GM12878 (cell line): ENCODE measurements around the gene METTL8. TPM values are rescaled to one million over a fixed set of nuclear protein-coding genes. Genes with fewer than 3 reads are reported as not detected.

Experiments used
- BCL3 ChIP-seq: IDR thresholded peaks from 2 replicates; pipeline ENCODE4 v1.6.1; 2011; ENCODE audit warnings: borderline replicate concordance, low read depth, mild to moderate bottlenecking, moderate library complexity, low read length; ENCODE audit not compliant: insufficient read depth, poor library complexity, severe bottlenecking
- CEBPB ChIP-seq, 2 experiments: fragments of 150-350 bp in 1 of 2; IDR thresholded peaks; 2 replicates each; pipeline ENCODE4 v1.6.1; 2012 to 2014; ENCODE audit warnings: low read depth in 2 of 2, low read length in 2 of 2, borderline replicate concordance in 1 of 2, inconsistent platforms in 1 of 2
- CEBPZ ChIP-seq: fragments of 150-350 bp; IDR thresholded peaks from 2 replicates; pipeline ENCODE4 v1.6.1; 2016; ENCODE audit warnings: low read depth, low read length
- GABPA ChIP-seq: IDR thresholded peaks from 2 replicates; pipeline ENCODE4 v1.6.1; 2014; ENCODE audit warnings: antibody characterized with exemption, low read depth, mild to moderate bottlenecking, inconsistent platforms
- HCFC1 ChIP-seq: fragments of 150-350 bp; IDR thresholded peaks from 2 replicates; pipeline ENCODE4 v1.6.1; 2014; ENCODE audit warnings: low read length
- MYB ChIP-seq: fragments of 150-350 bp; IDR thresholded peaks from 2 replicates; pipeline ENCODE4 v1.6.1; 2014; ENCODE audit warnings: mild to moderate bottlenecking, low read depth, low read length, borderline replicate concordance
- NFYA ChIP-seq: IDR thresholded peaks from 2 replicates; pipeline ENCODE4 v1.6.1; 2011; ENCODE audit warnings: low read depth, mild to moderate bottlenecking, low read length, improper control_type of control experiment, borderline replicate concordance
- NFYB ChIP-seq: IDR thresholded peaks from 2 replicates; pipeline ENCODE4 v1.6.1; 2011; ENCODE audit warnings: low read depth, mild to moderate bottlenecking, low read length, improper control_type of control experiment, moderate library complexity; ENCODE audit not compliant: insufficient read depth
- PBX3 ChIP-seq: IDR thresholded peaks from 2 replicates; pipeline ENCODE4 v1.6.1; 2011; ENCODE audit warnings: mild to moderate bottlenecking, low read depth, low read length, moderate library complexity; ENCODE audit not compliant: insufficient replicate concordance
- SIX5 ChIP-seq: IDR thresholded peaks from 2 replicates; pipeline ENCODE4 v1.6.1; 2011; ENCODE audit warnings: mild to moderate bottlenecking, low read depth, low read length, moderate library complexity; ENCODE audit not compliant: severe bottlenecking
- SMC3 ChIP-seq: IDR thresholded peaks from 2 replicates; pipeline ENCODE4 v1.6.1; 2011; ENCODE audit warnings: low read length, improper control_type of control experiment, borderline replicate concordance
- SUPT20H ChIP-seq: IDR thresholded peaks from 2 replicates; pipeline ENCODE4 v1.6.1; 2011; ENCODE audit warnings: low read depth, mild to moderate bottlenecking, low read length, moderate library complexity, borderline replicate concordance; ENCODE audit not compliant: control insufficient read depth
- USF1 ChIP-seq: IDR thresholded peaks from 2 replicates; pipeline ENCODE4 v1.6.1; 2011; ENCODE audit warnings: borderline replicate concordance, low read depth, mild to moderate bottlenecking, moderate library complexity, mixed read lengths, low read length; ENCODE audit not compliant: insufficient read depth; ENCODE audit errors: extremely low read length
- ZBTB40 ChIP-seq: fragments of 450-650 bp; IDR thresholded peaks from 2 replicates; pipeline ENCODE4 v1.6.1; 2016; ENCODE audit warnings: mild to moderate bottlenecking, moderate library complexity, borderline replicate concordance
- ZNF207 ChIP-seq: fragments of 450-650 bp; IDR thresholded peaks from 2 replicates; pipeline ENCODE4 v1.6.1; 2014; ENCODE audit warnings: antibody characterized with exemption, mild to moderate bottlenecking, borderline replicate concordance
- ZSCAN29 ChIP-seq: fragments of 450-650 bp; IDR thresholded peaks from 2 replicates; pipeline ENCODE4 v1.6.1; 2017; ENCODE audit warnings: mild to moderate bottlenecking, moderate library complexity
- polyA plus RNA-seq, 11 experiments: library from polyadenylated mRNA; depleted of rRNA in 4 of 11; unstranded in 6 of 11; stranded (reverse) in 5 of 11; fragments of >200 nt; fragmentation: Nextera tagmentation in 4 of 11; fragmentation: Illumina TruSeq in 1 of 11; extraction: Ambion mirVana in 4 of 11; extraction: Trizol in 1 of 11; gene quantifications; 1 replicate in 1 of 11; 2 replicates in 10 of 11; pipeline versions ENCODE4 v1.2.1 to v1.2.3, GENCODE V29; 2011 to 2016; ENCODE audit warnings: inconsistent platforms in 2 of 11, missing spikeins in 2 of 11, low read depth in 1 of 11
- total RNA-seq, 4 experiments: library from RNA; depleted of rRNA in 3 of 4; stranded (reverse); fragments of >200 nt in 3 of 4; fragmentation: Illumina TruSeq in 1 of 4; extraction: Trizol in 1 of 4; gene quantifications; 2 replicates each; pipeline versions ENCODE4 v1.2.1 to v1.2.3, GENCODE V29; 2013 to 2021

Gene METTL8
- total and polyA plus RNA-seq, 10 of the 15 experiments (the other 5 are each of a cell fraction or from before 2014, with no cell fraction given), result 30.8 to 96.3 (median 51.5) TPM

GRCh38 chr2:171416009-171416926, 17.5 kb downstream of the METTL8 start (continued):
- no peak for TF ChIP-seq PBX3
- no peak for TF ChIP-seq BCL3
- no peak for TF ChIP-seq SIX5
- TF ChIP-seq NFYA, result no peak
- TF ChIP-seq SUPT20H, result no peak
- TF ChIP-seq ZNF207, result no peak
- no peak for TF ChIP-seq GABPA
- no peak for TF ChIP-seq CEBPB (IDR thresholded peaks at IDR 0.05; ENCODE audit: borderline replicate concordance in 1 of 2, low read depth in 2 of 2, low read length in 2 of 2)
- no peak for TF ChIP-seq ZSCAN29
- TF ChIP-seq HCFC1, result no peak
- no peak for TF ChIP-seq MYB
- no peak for TF ChIP-seq USF1
- peak; percentile 94 for TF ChIP-seq SMC3
- TF ChIP-seq NFYB, result peak; percentile 79
- no peak for TF ChIP-seq ZBTB40
- TF ChIP-seq CEBPZ, result no peak
